K562 (cell line): ENCODE data around the gene RAB4B. TPM values are rescaled to one million over a fixed set of nuclear protein-coding genes. Genes with fewer than 3 reads are reported as not detected.

Experiments used
- MED1 ChIP-seq: sonication (generic); formaldehyde crosslinking; IDR thresholded peaks from 2 replicates; pipeline ENCODE4 v1.8.1; 2023; ENCODE audit warnings: missing genetic modification reagents, borderline replicate concordance
- MYC ChIP-seq, 2 experiments: fragments of 250-450 bp in 1 of 2; sonication (Bioruptor Pico) in 1 of 2; IDR thresholded peaks; 2 replicates each; pipeline versions ENCODE4 v1.5.1 to v1.6.1; 2012 to 2021; ENCODE audit warnings: low read depth in 2 of 2, borderline replicate concordance in 1 of 2, improper control_type of control experiment in 1 of 2, low read length in 1 of 2, mild to moderate bottlenecking in 1 of 2, moderate library complexity in 1 of 2
- NONO ChIP-seq, 2 experiments: fragments of 200-400 bp in 1 of 2; fragments of 450-650 bp in 1 of 2; formaldehyde crosslinking in 1 of 2; IDR thresholded peaks; 2 replicates each; pipeline ENCODE4 v1.6.1; 2017; ENCODE audit warnings: low read depth in 2 of 2, mild to moderate bottlenecking in 2 of 2, moderate library complexity in 2 of 2, low read length in 1 of 2
- PURB ChIP-seq: sonication (generic); formaldehyde crosslinking; IDR thresholded peaks from 2 replicates; pipeline ENCODE4 v1.9.0; 2021; ENCODE audit warnings: low read depth, mild to moderate bottlenecking, missing genetic modification reagents
- SMAD2 ChIP-seq: fragments of 150-350 bp; IDR thresholded peaks from 2 replicates; pipeline ENCODE4 v1.6.1; 2014; ENCODE audit warnings: low read depth, mild to moderate bottlenecking, low read length
- SRSF9 ChIP-seq: fragments of 200-400 bp; formaldehyde crosslinking; IDR thresholded peaks from 2 replicates; pipeline ENCODE4 v1.6.1; 2017; ENCODE audit warnings: low read depth, low read length, borderline replicate concordance
- TFE3 ChIP-seq: fragments of 450-650 bp; formaldehyde crosslinking; IDR thresholded peaks from 2 replicates; pipeline ENCODE4 v1.4.0; 2020; ENCODE audit warnings: mild to moderate bottlenecking, mixed read lengths
- TOE1 ChIP-seq, 2 experiments: fragments of 450-650 bp in 1 of 2; sonication (generic) in 1 of 2; formaldehyde crosslinking in 1 of 2; IDR thresholded peaks; 2 replicates each; pipeline versions ENCODE4 v1.7.1 to v1.8.0; 2016 to 2022; ENCODE audit warnings: borderline replicate concordance in 2 of 2, mild to moderate bottlenecking in 2 of 2, antibody characterized with exemption in 1 of 2, inconsistent platforms in 1 of 2, low read depth in 1 of 2, missing genetic modification reagents in 1 of 2, moderate library complexity in 1 of 2
- TRIM25 ChIP-seq: fragments of 450-650 bp; IDR thresholded peaks from 2 replicates; pipeline ENCODE4 v1.7.0; 2016; ENCODE audit warnings: borderline replicate concordance
- USF1 ChIP-seq: sonication (generic); formaldehyde crosslinking; IDR thresholded peaks from 2 replicates; pipeline ENCODE4 v1.9.0; 2022; ENCODE audit warnings: mild to moderate bottlenecking, missing genetic modification reagents
- ZFP91 ChIP-seq: sonication (generic); formaldehyde crosslinking; IDR thresholded peaks from 2 replicates; pipeline ENCODE4 v1.8.0; 2022; ENCODE audit warnings: mild to moderate bottlenecking, missing genetic modification reagents
- ZNF224 ChIP-seq: sonication (generic); formaldehyde crosslinking; IDR thresholded peaks from 2 replicates; pipeline ENCODE4 v1.8.0; 2022; ENCODE audit warnings: mild to moderate bottlenecking, missing genetic modification reagents
- ZNF384 ChIP-seq: IDR thresholded peaks from 2 replicates; pipeline ENCODE4 v1.6.1; 2012; ENCODE audit warnings: low read depth, low read length, improper control_type of control experiment
- ZNF444 ChIP-seq: fragments of 250-450 bp; sonication (Bioruptor Pico); IDR thresholded peaks from 2 replicates; pipeline ENCODE4 v1.4.0; 2020; ENCODE audit warnings: mild to moderate bottlenecking, moderate library complexity
- ZNF778 ChIP-seq: fragments of 450-650 bp; formaldehyde crosslinking; IDR thresholded peaks from 2 replicates; pipeline ENCODE4 v1.4.0; 2020; ENCODE audit warnings: mild to moderate bottlenecking, moderate library complexity
- ZSCAN32 ChIP-seq: fragments of 450-650 bp; formaldehyde crosslinking; IDR thresholded peaks from 2 replicates; pipeline ENCODE4 v1.4.0; 2020; ENCODE audit warnings: mild to moderate bottlenecking, moderate library complexity
- polyA plus RNA-seq, 8 experiments: library from polyadenylated mRNA; depleted of rRNA in 4 of 8; stranded (reverse) in 5 of 8; unstranded in 3 of 8; fragments of >200 nt; fragmentation: Nextera tagmentation in 2 of 8; fragmentation: Illumina TruSeq in 1 of 8; extraction: Ambion mirVana in 2 of 8; extraction: Trizol in 1 of 8; gene quantifications; 2 replicates each; pipeline versions ENCODE4 v1.2.1 to v1.2.3, GENCODE V29; 2011 to 2014; ENCODE audit warnings: inconsistent platforms in 1 of 8, missing spikeins in 1 of 8
- total RNA-seq, 7 experiments: library from RNA; depleted of rRNA in 6 of 7; stranded (reverse); fragments of >200 nt in 6 of 7; fragmentation: Illumina TruSeq in 2 of 7; extraction: Trizol in 2 of 7; gene quantifications; 2 replicates each; pipeline versions ENCODE4 v1.2.1 to v1.2.3, GENCODE V29; 2011 to 2021; ENCODE audit warnings: low replicate concordance in 1 of 7

RAB4B gene
- total and polyA plus RNA-seq, 9 of the 15 experiments (the other 6 are each of a cell fraction or from before 2014, with no cell fraction given), result 0.28 to 20.4 (median 9.0) TPM

- TF ChIP-seq ZNF384, result no peak
- TF ChIP-seq PURB (CRISPR knock-in tag), result no peak
- TF ChIP-seq TRIM25, result no peak
- no peak for TF ChIP-seq ZNF778 (CRISPR knock-in tag)
- TF ChIP-seq NONO (IDR thresholded peaks at IDR 0.05; ENCODE audit: low read depth in 2 of 2, low read length in 1 of 2), result no peak
- TF ChIP-seq SRSF9, result no peak
- TF ChIP-seq ZNF444 (CRISPR knock-in tag), result no peak
- peak; percentile 85 for TF ChIP-seq TFE3 (CRISPR knock-in tag)
- TF ChIP-seq ZNF224 (CRISPR knock-in tag), result no peak
- no peak for TF ChIP-seq ZFP91 (CRISPR knock-in tag)
- no peak for TF ChIP-seq MED1 (CRISPR knock-in tag)
- TF ChIP-seq TOE1 (IDR thresholded peaks at IDR 0.05; ENCODE audit: borderline replicate concordance), result peak; percentile 82; the same call in 1 of the 2 replicates
- TF ChIP-seq TOE1 (CRISPR knock-in tag; IDR thresholded peaks at IDR 0.05; ENCODE audit: borderline replicate concordance, low read depth), result no peak
- TF ChIP-seq USF1, result peak; percentile 33; the same call in 1 of the 2 replicates
- TF ChIP-seq ZSCAN32 (CRISPR knock-in tag), result no peak
- 0 out of 2 replicates have a peak, but pooled peaks have one; percentile 25 for TF ChIP-seq MYC (IDR thresholded peaks at IDR 0.05; ENCODE audit: low read depth, low read length)
- no peak for TF ChIP-seq MYC (CRISPR knock-in tag; IDR thresholded peaks at IDR 0.05; ENCODE audit: borderline replicate concordance, low read depth)
- TF ChIP-seq SMAD2, result no peak
These were observed 36.3 kb upstream of the RAB4B start (continued) for GRCh38 chr19:40741527-40742390.
